HG03439 (cell line): Measurements from ENCODE around the gene SDK1.

ENCODE experiments used
- ATAC-seq: cut with Tn5 transposase; IDR thresholded peaks from one replicate; pipeline ENCODE4 v1.9.1; 2021; ENCODE audit warnings: mild to moderate bottlenecking, moderate library complexity; ENCODE audit not compliant: unreplicated experiment

SDK1 gene

DNA sequence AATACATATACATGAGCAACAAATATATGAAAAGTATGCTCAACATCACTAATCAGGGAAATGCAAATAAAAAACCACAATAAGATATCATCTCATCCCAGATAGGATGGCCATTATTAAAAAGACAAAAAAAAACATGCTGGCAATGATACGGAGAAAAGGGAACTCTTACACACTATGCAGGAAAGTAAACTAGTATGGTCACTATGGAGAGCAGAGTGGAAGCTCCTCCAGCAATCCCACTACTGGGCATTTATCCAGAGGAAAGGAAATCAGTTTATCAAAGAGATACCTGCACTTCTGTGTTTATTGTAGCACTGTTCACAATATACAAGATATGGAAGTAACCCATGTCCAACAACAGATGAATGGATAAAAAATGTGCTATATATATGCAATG is 217.5 kb downstream of the SDK1 start:
- no peak for ATAC-seq

DNA sequence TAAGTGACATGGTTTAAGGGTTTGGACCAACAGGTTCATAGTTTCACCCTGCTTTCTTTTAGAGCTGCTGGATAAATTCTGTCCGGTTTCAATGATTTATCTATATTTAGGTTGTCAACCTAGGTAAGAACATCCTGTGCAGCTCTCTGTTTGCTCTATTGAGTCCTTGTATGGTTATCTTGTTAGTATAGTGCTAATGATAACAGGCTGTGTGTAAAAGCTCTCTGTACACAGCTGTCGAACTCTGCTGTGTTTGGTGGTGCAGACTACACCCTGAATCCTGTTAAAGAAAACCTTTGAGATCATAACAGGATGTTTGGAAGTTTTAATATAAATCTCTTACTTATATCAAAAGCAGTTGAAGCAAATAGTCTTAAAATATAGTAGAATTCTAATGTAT is 219.2 kb downstream of the SDK1 start:
- no peak for ATAC-seq

DNA sequence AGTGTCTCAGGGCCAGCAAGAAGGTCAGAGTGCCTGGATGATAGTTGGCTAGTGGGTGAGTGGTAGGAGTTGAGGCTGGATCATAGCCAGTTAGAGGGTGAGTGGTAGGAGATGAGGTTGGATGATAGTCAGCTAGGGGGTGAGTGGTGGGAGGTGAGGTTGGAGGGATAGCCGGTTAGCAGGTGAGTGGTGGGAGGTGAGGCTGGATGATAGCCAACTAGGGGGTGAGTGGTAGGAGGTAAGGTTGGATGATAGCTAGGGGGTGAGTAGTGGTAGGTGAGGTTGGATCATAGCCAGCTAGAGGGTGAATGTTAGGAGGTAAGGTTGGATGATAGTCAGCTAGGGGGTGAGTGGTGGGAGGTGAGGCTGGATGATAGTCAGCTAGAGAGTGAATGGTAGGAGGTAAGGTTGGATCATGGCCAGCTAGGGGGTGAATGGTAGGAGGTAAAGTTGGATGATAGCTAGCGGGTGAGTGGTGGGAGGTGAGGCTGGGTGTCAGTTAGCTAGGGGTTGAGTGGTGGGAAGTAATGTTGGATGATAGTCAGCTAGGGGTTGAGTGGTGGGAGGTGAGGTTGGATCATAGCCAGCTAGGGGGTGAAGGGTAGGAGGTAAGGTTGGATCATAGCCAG is 226.6 kb downstream of the SDK1 start:
- no peak for ATAC-seq

DNA sequence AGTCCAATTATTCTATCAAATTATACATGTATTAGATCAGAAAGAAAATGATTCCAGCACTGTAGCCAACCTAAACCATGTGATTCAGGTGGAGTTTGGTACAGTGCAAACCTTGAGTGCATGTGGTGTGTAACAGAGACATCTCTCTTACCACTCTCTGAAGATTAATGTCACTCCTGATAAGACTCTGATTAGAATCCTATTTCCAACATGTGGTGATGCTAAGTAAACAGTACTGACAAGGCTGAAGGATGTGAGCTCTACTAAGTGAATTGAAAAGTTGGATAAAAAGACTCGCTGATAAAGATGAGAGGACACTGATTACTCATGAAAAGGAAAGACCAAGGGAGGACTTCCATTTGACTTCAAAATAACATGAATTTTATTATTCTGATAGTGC is 232.0 kb downstream of the SDK1 start:
- no peak for ATAC-seq

DNA sequence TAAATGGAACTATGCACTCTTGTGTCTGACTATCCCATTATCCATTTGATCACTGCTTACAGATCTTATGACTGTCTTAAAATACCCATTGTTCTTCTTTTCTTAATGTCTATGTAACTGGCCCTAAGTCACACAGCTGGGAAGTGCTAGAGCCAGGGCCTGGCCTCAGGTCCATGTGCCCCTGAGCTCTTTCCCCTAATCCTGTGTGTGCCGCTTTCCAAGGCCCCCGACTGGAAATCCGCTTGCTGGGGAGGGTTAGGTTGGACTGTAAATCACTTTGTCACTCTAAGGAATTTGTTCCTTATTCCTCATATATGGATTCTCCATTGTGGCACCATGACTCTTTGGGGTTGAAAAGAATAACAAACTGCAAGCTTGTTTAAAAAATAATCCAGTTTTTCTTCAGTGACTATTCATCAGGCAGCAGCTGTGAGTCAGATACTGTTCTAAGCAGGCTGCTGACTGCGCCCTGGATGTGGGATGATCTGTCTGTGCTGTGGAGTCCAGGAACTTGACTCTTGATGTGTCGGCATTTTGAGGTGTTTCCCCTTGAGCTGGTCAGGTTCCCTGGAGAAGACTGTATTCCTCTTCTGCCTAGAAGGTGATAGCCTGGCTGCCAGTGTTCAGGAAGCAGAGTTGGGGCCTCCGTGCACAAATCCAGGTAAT is 236.3 kb downstream of the SDK1 start:
- no peak for ATAC-seq

DNA sequence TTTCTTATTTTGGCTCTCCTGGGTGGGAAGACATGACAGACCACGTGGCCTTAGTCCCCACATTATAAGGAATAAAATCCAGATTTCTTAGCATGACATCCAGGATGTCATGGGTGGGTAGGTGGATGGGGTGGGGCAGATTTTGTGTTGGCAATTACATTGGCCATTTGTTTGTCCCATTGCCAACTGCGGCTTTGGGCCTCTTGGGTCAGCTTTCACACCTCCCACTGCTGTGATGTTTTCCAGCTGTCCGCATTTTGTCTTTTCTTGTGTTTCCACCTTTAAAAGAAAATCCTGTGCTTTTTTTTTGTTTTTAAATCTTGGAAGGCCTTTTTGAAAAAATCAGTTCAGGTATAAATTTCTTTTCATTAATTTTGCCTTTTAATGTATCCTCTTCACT is 237.0 kb downstream of the SDK1 start:
- no peak for ATAC-seq

DNA sequence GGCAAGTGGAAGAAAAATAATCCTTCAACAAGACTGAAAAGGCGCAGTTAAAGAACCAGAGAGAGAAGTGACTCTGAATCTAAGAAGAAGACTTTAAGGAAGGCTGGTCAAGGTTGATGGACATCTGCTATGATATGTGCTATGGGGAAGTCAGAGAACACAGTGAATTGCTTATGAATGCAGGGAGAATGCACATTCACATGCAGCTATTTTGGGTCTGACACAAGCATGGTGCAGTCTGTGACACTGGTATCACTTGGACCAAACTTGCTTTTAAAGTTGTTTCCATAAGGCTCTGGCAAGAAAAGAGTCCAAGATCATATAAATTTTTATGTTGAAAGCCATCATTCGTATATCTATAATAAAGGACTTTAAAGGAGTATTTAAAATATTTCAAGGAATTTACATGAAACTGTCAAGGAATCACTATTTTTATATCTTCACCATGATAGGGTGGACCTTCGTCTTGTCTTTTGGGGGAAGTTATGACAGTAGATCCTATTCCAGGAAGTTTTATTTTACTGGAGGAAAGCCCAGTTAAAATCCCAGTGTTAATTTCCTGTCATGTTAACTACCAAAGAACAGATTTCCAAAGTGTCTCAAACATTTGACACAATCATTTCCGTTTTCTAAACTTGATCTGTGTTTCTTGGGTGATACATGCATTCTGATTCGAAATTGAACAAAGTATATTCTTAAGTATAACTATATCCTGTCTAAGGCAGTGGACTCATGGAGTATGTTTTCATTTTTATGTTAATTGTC is 239.6 kb downstream of the SDK1 start:
- ATAC-seq: no peak

DNA sequence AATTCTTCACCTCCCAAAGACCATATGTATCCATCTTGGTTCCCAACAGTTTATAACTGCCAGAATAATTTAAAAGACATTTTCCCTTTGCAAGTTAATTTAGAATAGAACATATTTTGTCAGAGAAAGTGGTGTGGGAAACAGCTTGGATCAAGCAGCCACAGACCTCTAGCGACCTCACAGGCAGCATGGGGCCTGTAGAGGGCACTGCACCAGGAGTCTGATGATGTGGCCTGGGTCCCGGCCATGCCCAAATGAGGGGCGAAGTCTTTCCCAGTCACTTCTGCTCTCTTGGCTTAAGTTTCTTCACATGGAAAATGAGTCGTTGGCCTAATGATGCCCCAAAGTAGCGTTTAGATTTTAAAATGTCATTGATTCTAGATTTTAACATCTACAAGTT is 243.2 kb downstream of the SDK1 start:
- ATAC-seq: no peak

DNA sequence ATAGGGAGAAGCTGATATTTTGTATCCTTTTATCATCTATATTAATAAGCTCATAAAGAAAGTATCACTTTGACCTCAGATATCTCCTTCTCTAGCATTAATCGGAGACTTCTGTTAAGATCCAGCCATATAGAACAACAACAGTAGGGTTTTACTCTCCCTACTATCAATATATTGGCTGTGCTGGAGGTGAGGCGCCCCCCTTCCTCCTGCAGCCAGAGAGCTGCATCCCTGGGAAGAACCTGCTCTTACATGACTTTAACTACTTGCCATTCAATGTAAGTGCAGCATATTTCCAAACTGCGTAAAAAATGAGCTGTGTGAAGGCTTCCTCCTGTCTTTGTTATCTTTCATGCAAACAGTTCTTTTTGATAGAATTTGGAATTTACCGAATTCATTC is 247.8 kb downstream of the SDK1 start:
- no peak for ATAC-seq

DNA sequence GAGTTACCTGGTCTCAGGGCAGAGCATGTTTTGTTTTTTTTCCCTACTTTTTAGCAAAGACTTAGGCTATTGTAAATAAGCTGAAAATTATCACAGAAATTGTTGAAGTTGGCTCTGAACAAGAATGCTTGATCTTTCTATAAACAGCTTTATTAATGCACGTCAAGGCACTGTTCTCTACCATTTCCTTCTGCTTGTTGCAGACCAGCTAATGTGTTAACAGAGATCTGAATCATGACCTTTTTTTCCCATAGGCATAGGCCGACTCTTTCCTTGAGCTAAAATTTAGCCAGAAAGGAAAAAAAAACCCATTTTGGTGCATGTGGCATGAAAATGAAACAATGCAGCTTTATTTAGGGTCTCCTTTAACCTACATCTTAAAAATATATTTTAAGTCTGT is 248.5 kb downstream of the SDK1 start:
- ATAC-seq: no peak

DNA sequence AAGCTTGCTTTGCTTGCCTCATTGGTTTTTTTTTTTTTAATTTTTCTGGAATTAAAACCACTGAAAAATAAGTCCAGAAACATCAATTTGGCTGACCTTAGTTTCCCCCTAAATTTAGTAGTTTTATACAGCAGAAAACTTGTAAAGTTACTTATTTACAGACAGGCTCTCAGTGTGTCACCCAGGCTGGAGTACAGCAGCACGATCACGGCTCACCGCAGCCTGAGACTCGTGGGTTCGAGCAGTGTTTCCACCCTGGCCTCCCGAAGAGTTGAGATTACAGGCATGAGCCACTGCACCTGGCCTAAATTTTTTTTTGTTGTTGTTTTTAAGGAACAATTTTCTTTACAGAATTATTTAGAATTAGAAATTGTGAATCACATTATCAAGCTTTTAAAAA is 250.5 kb downstream of the SDK1 start:
- ATAC-seq: no peak

DNA sequence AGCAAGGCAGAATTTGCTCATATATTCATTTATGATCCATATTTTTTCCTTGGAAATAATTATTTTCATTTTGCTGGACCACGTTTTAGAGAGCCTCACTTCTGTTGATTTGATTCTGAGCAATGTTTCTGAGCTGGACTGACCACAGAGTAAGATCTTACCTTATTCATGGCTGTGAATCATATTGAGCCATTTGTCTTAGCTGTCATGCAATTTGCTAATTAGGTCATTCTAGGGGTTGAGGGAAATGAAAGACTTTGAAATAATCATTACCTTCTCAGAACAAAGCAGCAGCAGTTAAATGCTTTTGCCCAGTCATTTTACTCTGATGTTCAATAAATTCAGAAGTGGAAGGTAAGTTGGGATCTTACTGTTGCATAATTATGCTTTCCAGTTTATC is 251.4 kb downstream of the SDK1 start:
- no peak for ATAC-seq

DNA sequence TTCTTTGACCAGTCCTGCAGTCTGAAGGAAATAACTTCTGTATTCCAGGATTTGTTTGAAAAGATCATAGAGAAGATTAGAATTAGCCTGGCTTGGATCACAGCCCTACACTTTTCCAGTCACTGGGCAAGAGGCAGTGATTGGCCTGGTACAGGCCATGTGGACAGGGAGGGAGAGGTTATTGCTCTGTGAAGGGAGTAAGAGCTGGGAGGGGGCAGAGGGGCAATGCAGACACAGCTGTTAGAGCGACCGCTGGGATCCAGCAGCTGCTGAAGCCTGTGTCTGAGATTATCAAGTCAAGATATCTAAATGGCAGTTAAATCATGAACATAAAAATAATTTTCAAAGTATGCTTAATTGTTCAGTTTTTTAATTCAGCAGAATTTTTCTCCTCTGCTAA is 257.3 kb downstream of the SDK1 start:
- no peak for ATAC-seq

DNA sequence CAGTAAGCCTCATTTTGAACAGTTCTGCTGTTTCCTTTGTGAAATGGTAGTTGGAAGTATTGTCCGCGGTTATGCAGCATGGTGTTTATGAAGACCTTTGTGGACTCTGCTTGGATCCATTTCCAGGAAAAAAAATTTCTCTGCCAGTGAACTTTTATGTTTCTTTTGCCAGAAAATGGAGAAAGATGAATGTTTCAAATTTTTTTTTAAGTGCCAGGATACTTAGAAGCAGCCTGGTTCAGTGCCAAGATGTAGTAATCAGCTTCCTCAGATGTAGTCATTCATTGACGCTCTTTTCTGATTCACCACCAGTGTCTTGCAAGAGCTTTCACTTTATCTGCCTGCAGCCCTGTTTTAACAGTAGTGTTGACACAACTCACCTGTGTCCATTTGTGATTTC is 258.2 kb downstream of the SDK1 start:
- ATAC-seq: no peak

DNA sequence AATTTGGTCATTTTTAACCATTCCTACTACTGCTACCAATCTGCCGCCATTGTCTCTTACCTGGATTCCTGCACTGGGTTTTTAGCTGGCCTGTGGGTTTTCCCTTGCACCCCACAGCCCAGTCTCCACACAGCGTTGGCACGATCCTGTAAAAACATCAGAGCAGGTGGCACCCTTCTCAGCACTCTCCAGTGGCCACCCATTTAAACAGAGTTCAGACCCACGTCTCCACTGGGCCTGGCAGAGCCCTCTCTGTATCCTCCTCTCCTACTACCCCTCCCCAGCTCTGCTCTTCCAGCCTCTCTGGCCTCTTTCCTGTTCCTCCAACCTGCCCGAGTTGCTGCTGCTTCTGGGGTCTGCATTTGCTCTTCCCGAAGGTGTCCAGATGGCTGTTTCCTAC is 259.4 kb downstream of the SDK1 start:
- ATAC-seq: no peak

DNA sequence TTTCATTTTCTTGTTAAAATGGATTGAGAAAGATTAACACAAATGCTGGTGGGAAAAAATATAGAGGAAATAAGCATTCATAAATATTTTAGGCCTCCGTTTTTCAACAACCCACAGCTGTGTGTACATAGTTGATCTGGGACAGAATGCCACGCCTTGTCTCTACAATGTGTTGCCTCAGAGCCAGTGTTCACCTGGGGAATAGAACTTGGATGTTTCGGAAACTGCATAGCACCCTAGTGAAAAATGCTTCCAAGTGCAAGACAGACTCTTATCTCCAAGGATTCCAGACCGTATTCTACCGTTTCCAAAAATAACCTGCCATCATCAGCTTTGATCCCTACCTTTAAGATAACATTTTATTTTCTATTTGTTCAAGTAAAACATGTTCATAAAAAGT is 260.9 kb downstream of the SDK1 start:
- ATAC-seq: no peak

DNA sequence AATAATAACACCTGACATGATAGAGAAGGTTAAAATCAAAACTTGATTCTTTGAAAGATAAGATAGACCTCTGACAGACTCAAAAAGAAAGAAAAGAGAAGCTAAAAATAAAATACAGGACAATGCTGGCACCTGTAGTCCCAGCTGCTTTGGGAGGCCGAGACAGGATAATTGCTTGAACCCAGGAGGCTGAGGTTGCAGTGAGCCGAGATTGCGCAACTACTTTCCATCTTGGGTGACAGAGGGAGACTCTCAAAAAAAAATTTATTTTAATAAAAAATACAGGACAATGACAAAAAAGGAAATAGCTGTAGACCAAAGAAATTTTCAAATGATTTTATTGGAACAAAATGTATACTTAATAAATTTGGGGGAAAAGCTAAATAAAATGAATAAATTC is 263.2 kb downstream of the SDK1 start:
- ATAC-seq: no peak

DNA sequence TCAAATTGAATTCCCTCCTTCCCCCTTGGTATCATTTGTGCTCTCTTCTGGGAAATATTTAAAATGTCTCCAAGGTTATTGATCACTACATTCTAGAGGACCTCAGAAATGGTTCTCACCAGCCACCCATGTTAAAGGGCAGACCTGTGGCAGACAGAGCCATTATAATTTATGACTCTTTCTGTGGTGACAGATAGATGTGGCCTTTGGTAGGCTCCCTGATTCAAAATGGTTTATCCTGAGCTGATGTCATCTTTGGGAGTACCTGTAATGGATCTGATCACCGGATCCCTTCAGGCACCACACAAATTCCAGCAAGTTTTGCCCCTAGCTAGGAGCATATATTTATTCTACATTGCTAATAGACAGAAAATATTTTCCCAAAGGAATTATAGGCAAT is 267.5 kb downstream of the SDK1 start:
- ATAC-seq: no peak

DNA sequence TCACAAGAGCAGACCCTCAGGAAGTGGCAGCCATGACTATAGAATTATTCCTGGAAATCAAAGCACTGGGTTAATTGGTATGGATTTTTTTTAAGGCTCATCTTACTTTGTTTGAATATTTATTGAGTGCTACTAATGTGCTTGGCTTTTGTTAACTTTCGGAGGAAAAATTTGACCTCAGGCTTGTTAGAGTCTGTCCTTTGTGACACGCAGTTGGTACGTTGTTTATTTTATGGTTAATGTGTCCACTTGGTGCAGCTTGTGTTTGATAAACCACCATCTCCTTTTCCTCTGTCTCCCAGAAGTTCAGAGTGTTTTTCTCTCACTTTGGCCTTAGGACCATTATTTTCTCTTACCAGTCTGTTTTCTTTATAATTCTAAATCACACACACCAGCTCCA is 268.6 kb downstream of the SDK1 start:
- no peak for ATAC-seq

DNA sequence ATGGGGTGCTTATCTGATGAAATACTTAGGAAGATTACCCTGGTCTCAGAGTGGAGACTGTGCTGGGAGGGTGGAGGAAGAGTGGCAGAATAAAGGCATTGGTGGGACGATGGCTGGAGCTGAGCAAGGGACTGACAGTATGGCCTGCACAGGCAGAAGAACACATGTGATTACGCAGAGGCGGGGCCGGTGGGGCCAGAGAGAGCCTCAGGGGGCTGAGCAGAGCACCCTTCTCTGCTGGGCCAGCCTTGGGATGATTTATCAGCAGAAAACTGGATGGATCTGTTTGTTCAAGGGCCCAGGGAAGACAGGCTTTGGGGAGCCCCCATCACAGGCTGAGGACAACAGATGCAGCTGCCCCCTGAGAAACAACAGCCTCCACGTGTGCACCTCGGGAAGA is 272.1 kb downstream of the SDK1 start:
- ATAC-seq: no peak

DNA sequence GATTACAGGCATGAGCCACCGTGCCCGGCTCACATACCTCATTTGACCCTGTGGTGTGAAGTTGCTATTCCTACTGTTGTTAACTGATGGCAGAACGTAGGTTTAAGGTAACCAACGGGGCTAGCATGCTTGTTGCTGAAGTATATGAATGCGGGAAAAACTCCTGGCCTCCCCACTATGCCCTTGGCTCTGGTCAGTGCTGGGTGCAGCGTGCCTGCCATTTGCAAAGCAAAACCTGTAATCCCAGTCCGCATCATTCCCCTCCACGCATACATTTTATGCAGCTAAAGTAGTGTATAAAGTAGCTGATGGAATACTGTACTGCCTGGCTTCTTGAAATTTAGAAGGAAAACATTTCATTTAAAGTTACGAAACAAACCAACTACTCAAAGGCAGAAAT is 273.3 kb downstream of the SDK1 start:
- ATAC-seq: no peak

DNA sequence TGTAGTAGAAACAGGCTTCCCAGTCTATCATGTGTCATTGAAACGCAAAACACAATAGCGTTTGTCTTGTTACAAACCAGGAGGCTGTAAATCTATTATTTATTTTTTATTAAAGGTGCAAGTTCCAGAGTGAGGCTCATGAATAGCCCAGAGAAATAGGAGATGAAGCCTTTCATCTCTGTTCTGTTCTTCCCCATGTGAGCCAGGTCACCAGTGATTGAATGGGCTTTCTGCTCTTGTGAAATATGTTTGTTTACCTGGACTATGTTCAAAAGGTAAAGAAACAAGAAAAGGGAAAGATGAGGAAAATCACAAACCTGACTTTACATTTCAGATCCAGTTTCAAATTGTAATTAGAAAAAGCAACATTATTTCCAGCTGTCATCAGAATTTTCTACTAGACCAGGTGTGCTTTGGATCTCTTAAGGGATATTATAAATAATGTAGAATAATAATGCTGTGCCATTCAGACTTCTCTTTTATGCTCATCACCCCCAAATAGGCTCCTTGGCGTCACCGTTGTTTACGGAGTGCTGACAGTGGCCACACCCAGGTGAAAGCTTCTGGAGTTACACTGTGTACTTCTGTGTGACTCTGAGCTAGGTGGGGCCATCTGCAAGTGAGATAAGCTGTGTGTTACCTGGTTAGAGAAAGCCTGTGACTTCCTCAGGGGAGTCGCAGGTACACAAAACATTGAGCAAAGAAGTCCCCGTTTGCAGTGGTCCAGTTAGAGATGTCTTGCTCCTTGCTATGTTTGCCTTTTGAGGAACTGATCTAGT is 274.9 kb downstream of the SDK1 start:
- no peak for ATAC-seq
